ENCODE measurements around the gene QRSL1. TPM values are rescaled to one million over a fixed set of nuclear protein-coding genes. Genes with fewer than 3 reads are reported as not detected.
"Not testable (repeated sequence)": the region's sequence is repeated elsewhere in the genome, so short reads cannot be mapped to it uniquely, and the experiment has no call there.

QRSL1 gene
- total RNA-seq, 1 experiment from 2014 or later: 18.4 TPM

DNA sequence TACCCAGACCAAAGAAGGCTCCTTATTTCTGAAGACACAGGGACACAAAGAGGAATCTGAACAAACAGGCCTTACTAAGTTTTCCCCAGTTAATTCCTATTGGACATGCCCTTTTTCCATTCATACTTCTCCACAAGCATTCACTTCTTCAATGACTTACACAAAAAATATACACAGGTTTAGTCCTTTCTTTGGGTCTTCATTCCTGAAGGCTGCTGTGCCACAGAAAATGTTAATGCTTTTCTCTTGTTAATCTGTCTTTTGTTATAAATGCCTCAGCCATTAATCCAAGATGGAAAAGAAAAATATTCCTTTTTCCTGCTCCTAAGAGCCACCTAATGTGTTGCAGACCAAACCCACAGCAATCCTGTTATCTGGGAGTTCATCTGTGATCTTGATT lies 71.2 kb downstream of the QRSL1 start:
- Histone ChIP-seq H3K4me3 (ENCODE audit: low read depth in 2 of 2, low read length in 2 of 2) (no peak overlapping the region), H3K36me3 (ENCODE audit: control insufficient read depth, insufficient read depth, low read length) (no peaks in the 10 kb centered on the region), H3K27ac (ENCODE audit: low read length) (no peak overlapping the region), H3K27me3 (ENCODE audit: control insufficient read depth, insufficient read depth, low read length) (peaks cover 11% of the 10 kb centered on the region), H3K9me3 (ENCODE audit: control insufficient read depth, insufficient read depth, low read depth, low read length) (peaks cover under 1% of the 10 kb centered on the region; the same call in 1 of the 2 replicates), H3K4me1 (ENCODE audit: control insufficient read depth, insufficient read depth, low read length) (peaks cover 5% of the 10 kb centered on the region; the same call in 1 of the 2 replicates)
- in situ Hi-C loops (cut with HindIII; ENCODE audit: low pct_unique_long_range_greater_than_20kb, low sequenced_read_pairs): no loop called here
- ATAC-seq (no peak), DNase-seq (ENCODE audit: low read depth, low spot score) (no peak)
- TF ChIP-seq, protein P1, sequence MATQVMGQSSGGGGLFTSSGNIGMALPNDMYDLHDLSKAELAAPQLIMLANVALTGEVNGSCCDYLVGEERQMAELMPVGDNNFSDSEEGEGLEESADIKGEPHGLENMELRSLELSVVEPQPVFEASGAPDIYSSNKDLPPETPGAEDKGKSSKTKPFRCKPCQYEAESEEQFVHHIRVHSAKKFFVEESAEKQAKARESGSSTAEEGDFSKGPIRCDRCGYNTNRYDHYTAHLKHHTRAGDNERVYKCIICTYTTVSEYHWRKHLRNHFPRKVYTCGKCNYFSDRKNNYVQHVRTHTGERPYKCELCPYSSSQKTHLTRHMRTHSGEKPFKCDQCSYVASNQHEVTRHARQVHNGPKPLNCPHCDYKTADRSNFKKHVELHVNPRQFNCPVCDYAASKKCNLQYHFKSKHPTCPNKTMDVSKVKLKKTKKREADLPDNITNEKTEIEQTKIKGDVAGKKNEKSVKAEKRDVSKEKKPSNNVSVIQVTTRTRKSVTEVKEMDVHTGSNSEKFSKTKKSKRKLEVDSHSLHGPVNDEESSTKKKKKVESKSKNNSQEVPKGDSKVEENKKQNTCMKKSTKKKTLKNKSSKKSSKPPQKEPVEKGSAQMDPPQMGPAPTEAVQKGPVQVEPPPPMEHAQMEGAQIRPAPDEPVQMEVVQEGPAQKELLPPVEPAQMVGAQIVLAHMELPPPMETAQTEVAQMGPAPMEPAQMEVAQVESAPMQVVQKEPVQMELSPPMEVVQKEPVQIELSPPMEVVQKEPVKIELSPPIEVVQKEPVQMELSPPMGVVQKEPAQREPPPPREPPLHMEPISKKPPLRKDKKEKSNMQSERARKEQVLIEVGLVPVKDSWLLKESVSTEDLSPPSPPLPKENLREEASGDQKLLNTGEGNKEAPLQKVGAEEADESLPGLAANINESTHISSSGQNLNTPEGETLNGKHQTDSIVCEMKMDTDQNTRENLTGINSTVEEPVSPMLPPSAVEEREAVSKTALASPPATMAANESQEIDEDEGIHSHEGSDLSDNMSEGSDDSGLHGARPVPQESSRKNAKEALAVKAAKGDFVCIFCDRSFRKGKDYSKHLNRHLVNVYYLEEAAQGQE (IDR thresholded peaks at IDR 0.05; ENCODE audit: insufficient read depth in 1 of 2, low read depth in 2 of 2, low read length in 1 of 2): no peak
- TF ChIP-seq, protein P2, sequence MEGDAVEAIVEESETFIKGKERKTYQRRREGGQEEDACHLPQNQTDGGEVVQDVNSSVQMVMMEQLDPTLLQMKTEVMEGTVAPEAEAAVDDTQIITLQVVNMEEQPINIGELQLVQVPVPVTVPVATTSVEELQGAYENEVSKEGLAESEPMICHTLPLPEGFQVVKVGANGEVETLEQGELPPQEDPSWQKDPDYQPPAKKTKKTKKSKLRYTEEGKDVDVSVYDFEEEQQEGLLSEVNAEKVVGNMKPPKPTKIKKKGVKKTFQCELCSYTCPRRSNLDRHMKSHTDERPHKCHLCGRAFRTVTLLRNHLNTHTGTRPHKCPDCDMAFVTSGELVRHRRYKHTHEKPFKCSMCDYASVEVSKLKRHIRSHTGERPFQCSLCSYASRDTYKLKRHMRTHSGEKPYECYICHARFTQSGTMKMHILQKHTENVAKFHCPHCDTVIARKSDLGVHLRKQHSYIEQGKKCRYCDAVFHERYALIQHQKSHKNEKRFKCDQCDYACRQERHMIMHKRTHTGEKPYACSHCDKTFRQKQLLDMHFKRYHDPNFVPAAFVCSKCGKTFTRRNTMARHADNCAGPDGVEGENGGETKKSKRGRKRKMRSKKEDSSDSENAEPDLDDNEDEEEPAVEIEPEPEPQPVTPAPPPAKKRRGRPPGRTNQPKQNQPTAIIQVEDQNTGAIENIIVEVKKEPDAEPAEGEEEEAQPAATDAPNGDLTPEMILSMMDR (IDR thresholded peaks at IDR 0.05): no peak
- no peak for TF ChIP-seq POLR2AphosphoS5 (IDR thresholded peaks at IDR 0.05; ENCODE audit: low read depth, low read length)
- BruUV-seq (replicated peaks): no TSS peak
- intact Hi-C loops (cut with micrococcal nuclease; ENCODE audit: unreplicated experiment): no loop called here
- POLR2A ChIA-PET: no interaction called here
- CTCF ChIA-PET: no interaction called here

DNA sequence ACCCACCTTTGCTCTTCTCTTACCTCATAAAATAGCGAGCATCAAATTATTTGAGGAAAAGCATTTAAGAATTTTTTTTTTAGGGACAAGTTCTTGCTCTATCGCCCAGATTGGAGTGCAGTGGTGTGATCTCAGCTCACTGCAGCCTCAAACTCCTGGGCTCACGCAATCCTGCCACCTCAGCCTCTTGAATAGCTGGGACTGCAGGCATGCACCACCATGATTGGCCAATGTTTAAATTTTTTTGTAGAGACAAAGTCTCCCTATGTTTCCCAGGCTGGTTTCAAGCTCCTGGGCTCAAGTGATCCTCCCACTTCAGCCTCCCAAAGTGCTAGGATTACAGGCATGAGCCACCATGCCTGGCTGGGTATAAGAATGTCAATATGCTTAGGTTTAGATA lies 71.8 kb downstream of the QRSL1 start:
- in situ Hi-C loops (cut with HindIII; ENCODE audit: low pct_unique_long_range_greater_than_20kb, low sequenced_read_pairs); H3K27ac ChIP-seq (ENCODE audit: low read length); DNase-seq (ENCODE audit: low read depth, low spot score); CTCF ChIA-PET; H3K4me3 ChIP-seq (ENCODE audit: low read depth in 2 of 2, low read length in 2 of 2); H3K36me3 ChIP-seq (ENCODE audit: control insufficient read depth, insufficient read depth, low read length); BruUV-seq (replicated peaks); POLR2A ChIA-PET; H3K4me1 ChIP-seq (ENCODE audit: control insufficient read depth, insufficient read depth, low read length); intact Hi-C loops (cut with micrococcal nuclease; ENCODE audit: unreplicated experiment); H3K9me3 ChIP-seq (ENCODE audit: control insufficient read depth, insufficient read depth, low read depth, low read length); ATAC-seq: not testable (repeated sequence)
- peaks cover 11% of the 10 kb centered on the region for H3K27me3 ChIP-seq (ENCODE audit: control insufficient read depth, insufficient read depth, low read length)

DNA sequence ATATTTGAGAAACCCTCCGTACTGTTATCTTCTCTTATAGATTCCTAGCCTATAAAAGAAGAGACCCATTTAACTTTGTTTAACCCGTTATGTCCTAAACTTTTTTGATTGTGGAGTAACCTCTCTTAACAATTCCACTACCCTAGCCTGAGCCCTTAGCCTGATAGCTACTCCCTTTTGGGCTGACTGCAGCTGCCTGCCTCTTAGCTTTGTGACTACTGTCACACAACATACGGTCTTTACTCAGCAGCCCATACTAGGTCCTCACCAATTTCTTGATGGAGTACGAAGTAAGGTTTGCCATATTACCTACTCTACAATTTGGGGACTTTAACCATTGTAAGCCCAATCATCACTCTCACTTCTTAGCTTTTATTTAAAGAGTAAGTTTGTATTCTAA lies 72.7 kb downstream of the QRSL1 start:
- TF ChIP-seq, protein P1 (IDR thresholded peaks at IDR 0.05; ENCODE audit: insufficient read depth in 1 of 2, low read depth in 2 of 2, low read length in 1 of 2): no peak
- TF ChIP-seq SIN3A (IDR thresholded peaks at IDR 0.05; ENCODE audit: borderline replicate concordance, insufficient read depth, low read depth, low read length) (no peak), POLR2AphosphoS5 (IDR thresholded peaks at IDR 0.05; ENCODE audit: low read depth, low read length) (no peak), TCF7L2 (IDR thresholded peaks at IDR 0.05; ENCODE audit: low read depth, low read length) (no peak)
- TF ChIP-seq, protein P2 (IDR thresholded peaks at IDR 0.05): no peak
- 0 out of 2 replicates have a peak, but pooled peaks have one; percentile 56 for ATAC-seq
- no TSS peak for BruUV-seq (replicated peaks)
- no peak overlapping the region for H3K27ac ChIP-seq (ENCODE audit: low read length)
- H3K9me3 ChIP-seq (ENCODE audit: control insufficient read depth, insufficient read depth, low read depth, low read length): peaks cover 3% of the 10 kb centered on the region; the same call in 1 of the 2 replicates
- intact Hi-C loops (cut with micrococcal nuclease; ENCODE audit: unreplicated experiment) (no loop called here), in situ Hi-C loops (cut with HindIII; ENCODE audit: low pct_unique_long_range_greater_than_20kb, low sequenced_read_pairs) (no loop called here)
- ChIA-PET POLR2A (no interaction called here), CTCF (no interaction called here)
- no peaks in the 10 kb centered on the region for H3K36me3 ChIP-seq (ENCODE audit: control insufficient read depth, insufficient read depth, low read length)
- DNase-seq (ENCODE audit: low read depth, low spot score): no peak
- peaks cover 5% of the 10 kb centered on the region; the same call in 1 of the 2 replicates for H3K4me1 ChIP-seq (ENCODE audit: control insufficient read depth, insufficient read depth, low read length)
- H3K27me3 ChIP-seq (ENCODE audit: control insufficient read depth, insufficient read depth, low read length): peaks cover 11% of the 10 kb centered on the region
- no peak overlapping the region for H3K4me3 ChIP-seq (ENCODE audit: low read depth in 2 of 2, low read length in 2 of 2)
